Activated naive CD4-positive, alpha-beta T cell treated with anti-CD3 and anti-CD28 coated beads, Interleukin-2, amount 50 U/mL, for 72 hours (primary cell): ENCODE results near the gene AP5Z1. TPM values are rescaled to one million over a fixed set of nuclear protein-coding genes. Genes with fewer than 3 reads are reported as not detected.
"Not testable (repeated sequence)": the region's sequence is repeated elsewhere in the genome, so short reads cannot be mapped to it uniquely, and the experiment has no call there.

Experiments
- ATAC-seq, 2 donors: fragments of 150-1000 bp; cut with Tn5 transposase; 2 replicates each; pipeline ENCODE4 v1.10.0; 2021; ENCODE audit warnings: mild to moderate bottlenecking in 2 of 2, moderate library complexity in 2 of 2
- DNase-seq, 2 donors: peaks; one replicate each; pipeline ENCODE4 v3.0.0; 2021 to 2022; ENCODE audit warnings: low spot score in 2 of 2
- H3K27ac Mint-ChIP-seq, 2 donors: one replicate each; pipeline ENCODE4 v1.8.0; 2022; ENCODE audit warnings: mild to moderate bottlenecking in 2 of 2, mixed read lengths in 2 of 2
- H3K36me3 Mint-ChIP-seq, 2 donors: one replicate each; pipeline ENCODE4 v1.8.0; 2022; ENCODE audit warnings: mixed read lengths in 2 of 2
- H3K9me3 Mint-ChIP-seq, 2 donors: one replicate each; pipeline ENCODE4 v1.8.0; 2022; ENCODE audit warnings: mixed read lengths in 2 of 2
- total RNA-seq, 2 donors: library from RNA; stranded (reverse); gene quantifications; one replicate each; pipeline ENCODE4 v1.2.3, GENCODE V29; 2022

Gene AP5Z1
- total RNA-seq, 2 donors from 2014 or later, result 35.2 to 39.0 TPM

DNA sequence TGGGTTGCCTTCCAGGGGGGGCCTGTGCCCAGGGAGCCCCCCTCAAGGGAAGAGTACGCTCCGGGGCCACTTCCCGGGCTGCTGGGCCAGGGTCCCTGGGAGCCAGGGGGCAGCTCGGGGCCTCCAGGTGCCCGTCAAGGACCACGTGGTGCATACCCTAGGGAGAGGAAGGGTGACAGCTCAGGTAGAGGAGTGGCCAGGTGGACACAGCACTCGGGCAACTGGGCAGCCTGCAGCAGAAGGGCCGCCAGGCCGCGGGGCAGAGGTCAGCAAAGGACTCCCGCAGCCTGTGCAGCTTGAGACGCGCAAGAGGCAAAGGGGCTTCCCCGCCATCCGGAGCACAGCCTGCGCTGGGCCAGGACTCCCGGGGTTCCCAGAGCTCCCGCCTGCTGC lies 26.4 kb downstream of the AP5Z1 start:
- Mint-ChIP-seq H3K27ac (no peak overlapping the region), H3K36me3 (no peaks in the 10 kb centered on the region), H3K9me3 (no peaks in the 10 kb centered on the region)
- ATAC-seq (no peak), DNase-seq (no peak)

DNA sequence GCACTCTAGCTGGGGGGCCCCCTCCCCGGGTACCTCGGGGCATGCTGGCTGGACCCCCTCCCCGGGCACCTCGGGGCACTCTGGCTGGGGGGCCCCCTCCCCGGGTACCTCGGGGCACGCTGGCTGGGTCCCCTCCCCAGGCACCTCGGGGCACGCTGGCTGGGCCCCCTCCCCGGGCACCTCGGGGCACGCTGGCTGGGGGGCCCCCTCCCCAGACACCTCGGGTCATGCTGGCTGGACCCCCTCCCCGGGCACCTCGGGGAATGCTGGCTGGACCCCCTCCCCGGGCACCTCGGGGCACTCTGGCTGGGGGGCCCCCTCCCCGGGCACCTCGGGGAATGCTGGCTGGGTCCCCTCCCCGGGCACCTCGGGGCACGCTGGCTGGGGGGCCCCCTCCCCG lies 27.2 kb downstream of the AP5Z1 start:
- not testable (repeated sequence) for ATAC-seq, DNase-seq, H3K9me3 Mint-ChIP-seq, H3K36me3 Mint-ChIP-seq, H3K27ac Mint-ChIP-seq

DNA sequence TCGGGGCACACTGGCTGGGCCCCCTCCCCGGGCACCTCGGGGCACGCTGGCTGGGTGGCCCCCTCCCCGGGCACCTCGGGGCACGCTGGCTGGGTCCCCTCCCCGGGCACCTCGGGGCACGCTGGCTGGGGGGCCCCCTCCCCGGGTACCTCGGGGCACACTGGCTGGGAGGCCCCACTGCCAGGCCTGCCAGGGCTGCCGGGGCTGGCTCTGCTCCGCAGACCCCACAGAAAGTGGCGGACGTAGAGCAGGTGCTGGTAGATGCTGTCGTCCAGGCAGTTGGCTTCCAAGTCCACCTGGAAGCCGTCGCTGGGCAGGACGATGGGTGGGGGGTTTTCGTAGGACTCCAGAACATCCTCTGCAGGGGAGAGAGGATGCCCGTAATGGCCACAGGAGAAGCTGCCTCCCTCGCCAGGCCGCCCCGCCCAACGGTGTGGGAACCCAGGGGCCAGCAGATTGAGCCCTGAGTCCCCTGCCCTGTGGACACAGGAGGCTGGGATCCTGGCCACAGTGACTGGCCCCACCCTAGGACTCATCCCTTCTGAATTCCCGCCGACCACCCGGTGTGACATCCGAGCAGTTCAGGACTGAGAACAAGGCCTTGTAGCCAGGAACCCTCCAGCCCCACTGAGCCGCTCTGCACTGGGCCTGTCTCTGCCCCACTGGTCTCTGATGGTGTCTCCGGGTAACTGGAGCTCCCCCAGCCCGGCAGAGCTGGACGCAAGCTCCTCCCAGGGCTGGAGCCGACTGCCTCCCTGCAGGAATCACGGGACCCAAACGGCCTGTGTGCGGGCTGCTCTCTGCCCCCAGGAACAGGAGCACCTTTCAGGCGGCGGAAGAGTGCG lies 28.2 kb downstream of the AP5Z1 start:
- Mint-ChIP-seq H3K27ac (no peak overlapping the region), H3K36me3 (no peaks in the 10 kb centered on the region), H3K9me3 (no peaks in the 10 kb centered on the region)
- DNase-seq, result no peak
- no peak for ATAC-seq

DNA sequence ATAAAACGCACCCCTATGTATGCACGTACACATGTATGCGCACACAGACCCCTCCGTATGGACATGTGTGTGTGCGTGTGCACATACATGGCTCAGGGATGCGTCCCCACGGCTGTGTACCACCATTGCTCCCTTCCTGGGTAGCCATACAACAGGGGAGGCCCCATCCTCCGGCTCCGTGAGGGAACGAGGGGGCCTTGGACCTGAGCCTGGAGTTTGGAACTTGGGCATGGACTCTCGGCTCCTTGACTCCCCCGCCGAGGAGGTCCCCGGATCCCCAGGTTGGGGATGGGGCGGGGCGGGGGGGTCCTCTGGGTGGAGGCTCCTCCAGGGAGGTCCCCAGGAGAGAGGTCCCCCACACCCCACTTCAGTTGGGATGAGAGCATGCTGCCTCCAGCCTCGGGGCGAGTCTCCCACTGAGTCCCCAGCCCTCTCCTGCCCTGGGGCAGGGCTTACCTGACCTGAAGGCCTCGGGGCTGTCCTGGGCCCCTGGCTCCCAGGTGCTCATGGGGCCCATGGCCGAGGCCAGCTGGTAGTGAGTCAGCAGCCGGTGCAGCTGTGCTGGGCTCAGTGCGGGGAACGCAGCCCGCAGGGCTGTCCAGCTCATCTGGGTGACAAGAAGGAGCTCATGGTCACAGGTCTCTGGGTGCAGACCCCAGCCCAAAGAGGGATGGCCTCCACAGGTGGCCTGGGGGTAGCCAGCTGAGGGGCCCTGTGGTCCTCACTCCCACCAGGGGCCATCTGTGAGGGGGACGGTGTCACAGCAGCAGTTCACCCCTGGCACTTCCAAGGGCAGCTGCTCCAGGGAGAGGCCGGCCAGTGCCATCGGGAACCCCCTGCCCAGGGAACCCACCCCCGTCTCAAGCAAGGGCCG lies 29.9 kb downstream of the AP5Z1 start:
- H3K27ac Mint-ChIP-seq, result no peak overlapping the region
- no peaks in the 10 kb centered on the region for H3K36me3 Mint-ChIP-seq
- DNase-seq (no peak), ATAC-seq (no peak)
- H3K9me3 Mint-ChIP-seq, result no peaks in the 10 kb centered on the region

DNA sequence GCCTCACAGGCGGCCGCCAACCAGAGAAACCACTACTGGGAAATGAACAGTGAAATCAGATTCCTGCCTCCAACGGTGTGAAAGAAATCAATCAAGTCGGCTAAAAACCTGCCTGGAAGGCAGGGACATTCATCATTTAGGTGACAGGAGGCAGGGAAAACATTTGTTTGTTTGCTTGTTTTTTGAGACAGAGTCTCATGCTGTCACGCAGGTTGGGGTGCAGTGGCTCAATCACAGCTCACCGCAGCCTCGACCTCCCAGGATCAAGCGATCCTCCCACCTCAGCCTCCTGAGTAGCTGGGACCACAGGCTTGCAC lies 30.5 kb downstream of the AP5Z1 start:
- DNase-seq (no peak), ATAC-seq (no peak)
- Mint-ChIP-seq H3K27ac (no peak overlapping the region), H3K36me3 (no peaks in the 10 kb centered on the region), H3K9me3 (no peaks in the 10 kb centered on the region)

DNA sequence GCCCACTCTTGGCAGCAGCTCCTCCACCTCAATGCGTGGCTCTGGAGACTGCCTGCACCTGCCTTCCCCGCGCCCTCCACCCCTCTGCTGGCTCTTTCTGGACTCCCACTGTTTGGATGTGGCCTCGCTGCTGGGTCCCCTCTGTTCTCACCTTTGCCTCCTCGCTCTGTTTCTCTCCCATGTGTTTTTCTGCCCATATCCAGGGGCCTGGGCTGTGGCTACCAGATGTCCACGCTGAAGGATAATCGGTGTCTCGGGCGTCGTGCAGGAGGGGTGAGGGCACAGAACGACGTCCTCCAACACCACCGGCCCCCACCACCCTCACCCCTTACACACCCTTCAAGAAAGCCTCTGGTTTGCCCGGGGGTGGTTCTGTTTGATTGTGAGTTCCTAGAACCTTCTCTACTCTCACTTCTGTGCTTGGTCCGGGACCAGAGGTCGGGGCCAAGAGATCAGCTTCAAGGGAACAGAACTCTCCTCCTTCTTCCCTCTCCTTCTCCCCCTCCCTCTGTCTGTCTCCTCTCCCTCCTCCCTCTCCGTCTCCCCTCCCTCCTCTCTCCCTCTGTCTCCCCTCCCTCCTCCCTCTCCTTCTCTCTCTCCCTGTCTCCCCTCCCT lies 31.7 kb downstream of the AP5Z1 start:
- Mint-ChIP-seq H3K27ac (no peak overlapping the region), H3K9me3 (no peaks in the 10 kb centered on the region), H3K36me3 (no peaks in the 10 kb centered on the region)
- no peak for DNase-seq
- ATAC-seq, result peak in 1 of 2 donors; percentile 13

DNA sequence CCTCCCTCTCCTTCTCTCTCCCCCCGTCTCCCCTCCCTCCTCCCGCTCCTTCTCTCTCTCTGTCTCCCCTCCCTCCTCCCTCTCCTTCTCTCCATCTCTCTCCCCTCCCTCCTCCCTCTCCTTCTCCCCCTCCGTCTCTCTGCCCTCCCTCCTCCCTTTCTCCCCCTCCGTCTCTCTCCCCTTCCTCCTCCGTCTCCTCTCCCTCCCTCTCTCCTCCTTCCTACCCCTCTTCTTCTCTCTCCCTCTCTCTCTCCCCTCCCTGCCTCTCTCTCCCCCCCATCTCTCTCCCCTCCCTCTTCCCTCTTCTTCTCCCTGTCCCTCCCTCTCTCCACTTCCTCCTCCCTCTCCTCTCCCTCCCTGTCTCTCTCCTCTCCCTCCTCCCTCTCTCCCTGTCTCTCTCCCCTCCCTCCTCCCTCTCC lies 32.2 kb downstream of the AP5Z1 start:
- H3K9me3 Mint-ChIP-seq, result peaks cover 0 to 2% of the 10 kb centered on the region in 2 donors
- ATAC-seq (no peak), DNase-seq (no peak)
- H3K36me3 Mint-ChIP-seq, result peaks cover 0 to 3% of the 10 kb centered on the region in 2 donors
- no peak overlapping the region for H3K27ac Mint-ChIP-seq

DNA sequence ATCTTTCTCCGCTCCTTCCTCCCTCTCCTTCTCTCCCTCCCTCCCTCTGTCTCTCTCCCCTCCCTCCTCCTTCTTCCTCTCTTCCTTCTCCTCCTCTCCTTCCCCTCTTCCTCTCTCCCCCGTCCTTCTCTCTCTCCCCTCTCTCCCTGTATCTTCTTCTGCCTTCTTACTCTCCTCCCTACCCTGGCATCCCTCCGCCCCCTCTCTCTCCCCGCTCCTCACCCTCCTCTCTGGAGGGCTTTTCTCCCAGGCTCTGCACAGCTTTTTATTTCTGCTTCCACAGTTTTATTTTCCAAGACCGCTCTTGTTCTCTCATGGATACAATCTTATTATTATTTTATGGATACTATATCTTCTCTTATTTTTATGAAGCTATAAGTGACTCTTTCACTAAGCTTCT lies 32.6 kb downstream of the AP5Z1 start:
- peaks cover 0 to 6% of the 10 kb centered on the region in 2 donors for H3K9me3 Mint-ChIP-seq
- no peak for ATAC-seq
- peaks cover 0 to 7% of the 10 kb centered on the region in 2 donors for H3K36me3 Mint-ChIP-seq
- H3K27ac Mint-ChIP-seq, result no peak overlapping the region
- DNase-seq, result no peak

DNA sequence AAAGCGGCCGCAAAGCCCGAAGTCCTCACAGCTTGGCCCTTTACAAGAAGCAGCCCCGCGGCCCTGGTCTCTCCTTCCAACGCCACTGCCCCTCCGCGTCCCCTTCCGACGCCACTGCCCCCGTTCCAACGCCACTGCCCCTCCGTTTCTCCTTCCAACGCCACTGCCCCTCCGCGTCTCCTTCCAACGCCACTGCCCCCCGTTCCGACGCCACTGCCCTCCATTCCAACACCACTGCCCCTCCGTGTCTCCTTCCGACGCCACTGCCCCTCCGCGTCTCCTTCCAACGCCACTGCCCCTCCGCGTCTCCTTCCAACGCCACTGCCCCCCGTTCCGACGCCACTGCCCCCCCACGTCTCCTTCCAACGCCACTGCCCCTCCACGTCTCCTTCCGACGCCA lies 33.1 kb downstream of the AP5Z1 start:
- H3K27ac Mint-ChIP-seq, result no peak overlapping the region
- H3K9me3 Mint-ChIP-seq, result peaks cover 0 to 11% of the 10 kb centered on the region in 2 donors
- DNase-seq (no peak), ATAC-seq (no peak)
- peaks cover 0 to 10% of the 10 kb centered on the region in 2 donors for H3K36me3 Mint-ChIP-seq

DNA sequence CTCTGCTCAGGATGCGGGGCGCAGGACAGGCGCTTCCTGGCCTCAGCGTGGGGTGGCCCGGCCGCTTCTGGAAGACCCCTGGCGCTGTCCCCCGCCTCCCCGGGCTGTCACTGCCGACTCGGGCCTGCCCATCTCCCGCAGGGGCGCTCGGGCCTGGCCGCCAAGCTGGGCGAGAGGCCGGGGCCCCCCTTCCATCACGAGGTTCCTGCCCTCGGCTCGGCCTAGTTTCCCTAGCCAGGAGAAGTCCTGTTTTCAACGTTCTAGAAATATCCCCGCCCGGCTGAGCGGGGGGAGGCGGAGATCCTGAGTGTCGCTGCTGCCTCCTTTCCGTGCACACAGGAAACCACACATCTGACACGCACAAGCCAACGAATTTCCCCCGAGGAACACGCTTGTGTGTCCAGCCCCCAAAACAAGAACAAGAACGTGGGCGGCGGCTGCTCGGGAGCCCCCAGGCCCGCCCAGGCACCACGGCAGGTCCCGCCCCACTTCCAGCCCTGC lies 33.7 kb downstream of the AP5Z1 start:
- ATAC-seq, result peak; percentile 18 to 34
- Mint-ChIP-seq H3K27ac (no peak overlapping the region), H3K9me3 (peaks cover 0 to 12% of the 10 kb centered on the region in 2 donors)

DNA sequence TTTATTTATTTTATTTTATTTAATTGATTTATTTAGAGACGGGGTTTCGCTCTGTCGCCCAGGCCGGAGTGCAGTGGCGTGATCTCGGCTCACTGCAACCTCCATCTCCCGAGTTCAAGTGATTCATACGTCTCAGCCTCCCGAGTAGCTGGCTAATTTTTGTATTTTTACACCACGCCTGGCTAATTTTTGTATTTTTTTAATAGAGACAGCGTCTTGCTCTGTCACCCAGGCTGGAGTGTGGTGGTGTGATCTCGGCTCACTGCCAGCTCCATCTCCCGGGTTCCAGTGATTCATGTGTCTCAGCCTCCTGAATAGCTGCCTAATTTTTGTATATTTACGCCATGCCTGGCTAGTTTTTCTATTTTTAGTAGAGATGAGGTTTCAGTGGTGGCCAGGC lies 34.2 kb downstream of the AP5Z1 start:
- H3K27ac Mint-ChIP-seq, result no peak overlapping the region
- ATAC-seq, result no peak
- H3K9me3 Mint-ChIP-seq, result peaks cover 0 to 12% of the 10 kb centered on the region in 2 donors
- DNase-seq, result no peak
- peaks cover 0 to 10% of the 10 kb centered on the region in 2 donors for H3K36me3 Mint-ChIP-seq

More for the DNA sequence above, 33.7 kb downstream of the AP5Z1 start:
- peak in 1 of 2 donors; percentile 29 for DNase-seq
- peaks cover 0 to 10% of the 10 kb centered on the region in 2 donors for H3K36me3 Mint-ChIP-seq

DNA sequence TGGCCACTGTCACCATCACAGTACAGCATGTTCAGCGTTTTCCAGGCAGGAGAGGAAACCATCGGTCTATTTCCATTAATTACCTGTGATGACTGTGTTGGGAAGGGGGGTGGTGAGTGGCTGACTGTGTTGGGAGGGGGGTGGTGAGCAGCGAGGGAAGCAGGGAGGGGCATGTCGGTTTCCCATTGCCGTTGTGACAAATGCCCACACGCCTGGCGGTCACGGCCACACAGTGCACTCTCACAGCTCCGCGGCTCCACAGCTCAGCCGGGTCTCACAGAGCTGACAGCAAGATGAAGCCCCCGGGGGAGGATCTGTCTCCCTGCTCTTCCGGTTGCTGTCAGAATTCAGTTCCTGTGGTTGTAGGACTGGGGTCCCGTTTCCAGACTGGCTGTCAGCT lies 39.0 kb downstream of the AP5Z1 start:
- Mint-ChIP-seq H3K36me3 (peaks cover 0 to 10% of the 10 kb centered on the region in 2 donors), H3K9me3 (peaks cover 0 to 12% of the 10 kb centered on the region in 2 donors), H3K27ac (peak overlapping the region in 1 of 2 donors; percentile 60)
- no peak for ATAC-seq
- DNase-seq, result no peak

DNA sequence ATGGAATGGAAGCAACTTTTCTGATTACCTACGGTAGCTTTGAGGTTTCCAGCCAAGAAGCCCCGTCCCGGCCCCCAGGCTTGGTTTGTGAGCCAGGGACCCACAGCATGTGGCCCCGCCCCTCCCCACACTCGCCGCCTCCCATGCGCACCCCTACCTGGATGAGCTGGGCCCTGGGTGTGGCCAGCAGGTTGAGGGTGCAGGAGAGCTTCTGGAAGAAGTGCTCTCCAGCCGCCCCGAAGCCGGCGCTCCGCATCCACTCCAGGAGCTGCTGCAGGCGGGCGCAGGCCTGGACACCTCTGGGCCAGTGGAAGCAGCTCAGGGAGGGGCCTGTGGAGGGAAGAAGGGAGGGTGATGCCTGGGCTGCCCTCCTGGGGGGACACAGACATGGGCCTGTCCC lies 39.7 kb downstream of the AP5Z1 start:
- Mint-ChIP-seq H3K27ac (no peak overlapping the region), H3K36me3 (peaks cover 0 to 10% of the 10 kb centered on the region in 2 donors), H3K9me3 (peaks cover 0 to 12% of the 10 kb centered on the region in 2 donors)
- ATAC-seq (no peak), DNase-seq (no peak)

DNA sequence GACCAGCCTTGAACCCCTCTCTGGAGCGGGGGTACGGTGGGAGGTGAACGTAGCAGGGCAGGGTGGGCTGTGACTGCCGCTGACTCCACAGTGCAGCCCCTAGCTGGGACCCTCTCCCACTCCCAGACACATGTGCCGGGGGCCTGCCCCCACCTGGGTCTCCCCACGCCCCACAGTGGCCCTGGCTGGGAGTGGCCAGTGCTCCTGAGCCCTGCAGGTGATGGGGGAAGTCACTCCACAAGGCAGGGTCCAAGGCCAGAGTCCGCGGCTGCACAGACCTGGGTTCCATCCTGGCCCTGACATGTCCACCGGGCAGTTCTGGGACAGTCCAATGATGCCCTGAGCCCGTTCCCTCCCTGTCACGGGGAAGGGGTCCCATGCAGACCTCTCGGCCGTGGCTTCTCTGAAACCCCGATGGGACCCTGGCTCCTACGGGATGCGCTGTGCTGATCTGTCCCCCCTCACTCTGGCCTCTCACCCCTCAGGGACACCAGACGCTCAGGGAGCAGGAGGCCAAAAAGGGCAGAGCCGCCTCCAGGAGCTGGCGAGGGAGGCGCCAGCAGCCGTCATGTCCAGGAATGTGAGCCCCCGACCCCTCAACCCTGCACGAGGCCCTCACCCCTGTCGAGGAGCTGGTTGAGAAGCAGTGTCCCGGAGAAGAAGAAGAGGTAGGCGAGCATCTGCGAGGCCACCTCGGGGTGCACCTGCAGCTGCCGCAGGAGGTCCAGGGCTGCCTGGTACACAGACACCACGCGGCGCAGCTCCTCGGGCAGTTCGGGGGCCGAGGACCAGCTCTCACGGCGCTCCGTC lies 40.4 kb downstream of the AP5Z1 start:
- no peak for DNase-seq
- peaks cover 0 to 10% of the 10 kb centered on the region in 2 donors for H3K36me3 Mint-ChIP-seq
- no peak for ATAC-seq
- no peak overlapping the region for H3K27ac Mint-ChIP-seq
- H3K9me3 Mint-ChIP-seq, result peaks cover 0 to 12% of the 10 kb centered on the region in 2 donors

DNA sequence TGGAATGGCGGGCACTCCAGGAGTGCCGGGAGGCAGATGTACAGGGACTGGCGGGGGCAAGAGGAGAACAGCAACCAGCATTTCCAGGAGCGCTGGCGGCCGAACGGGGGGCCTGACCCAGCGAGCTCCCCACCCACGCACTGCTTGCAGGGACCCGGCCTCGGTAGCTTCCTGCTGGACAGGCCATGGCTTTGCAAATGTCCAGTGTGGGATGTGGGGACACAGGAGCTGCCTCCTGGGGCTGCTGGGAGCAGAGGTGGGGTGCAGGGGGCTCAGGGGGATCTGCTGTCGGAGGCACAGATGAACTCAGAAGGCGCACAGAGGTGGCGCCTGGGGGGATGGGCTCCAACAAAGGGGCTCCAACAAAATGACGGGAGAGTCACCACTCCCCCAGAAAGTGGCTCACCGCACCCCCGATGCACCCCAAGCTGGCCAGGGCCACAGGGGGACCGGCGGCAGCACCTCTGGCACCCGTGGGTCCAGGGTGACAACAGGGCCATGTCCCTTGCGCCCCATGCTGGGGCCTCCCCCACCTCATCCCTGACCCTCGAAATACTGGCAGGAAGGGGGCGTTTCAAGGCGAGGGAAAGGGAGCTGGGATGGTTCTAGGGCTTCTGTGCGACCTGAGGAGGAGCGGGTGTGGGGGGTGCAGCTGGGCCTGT lies 41.1 kb downstream of the AP5Z1 start:
- H3K27ac Mint-ChIP-seq, result no peak overlapping the region
- ATAC-seq, result no peak
- peaks cover 0 to 12% of the 10 kb centered on the region in 2 donors for H3K9me3 Mint-ChIP-seq
- DNase-seq, result no peak
- peaks cover 0 to 10% of the 10 kb centered on the region in 2 donors for H3K36me3 Mint-ChIP-seq
